ENCODE data around the gene TTF1.
A peak's percentile ranks its signal among the peaks of the same experiment; 100 is the strongest.

TTF1 gene

GRCh38 chr9:132406554-132407122, at the start of gene TTF1:
TTF1 (minus strand) TSS chr9:132406840; CDS start chr9:132402821, 4,019 bp downstream.
- peak; percentile 87 to 88 for DNase-seq (ENCODE audit: low read depth in 2 of 2)

GRCh38 chr9:132456241-132456640, 49.6 kb upstream of the TTF1 start:
- DNase-seq (ENCODE audit: low read depth in 2 of 2), result no peak

- peak in 1 of 2 donors; percentile 4 for DNase-seq (ENCODE audit: low read depth in 2 of 2)
These were observed 44.6 kb upstream of the TTF1 start for GRCh38 chr9:132451276-132451675.

- DNase-seq (ENCODE audit: low read depth in 2 of 2), result no peak
These were observed 41.3 kb upstream of the TTF1 start for GRCh38 chr9:132447902-132448301.

- DNase-seq (ENCODE audit: low read depth in 2 of 2), result no peak
These were observed 40.7 kb upstream of the TTF1 start for GRCh38 chr9:132447346-132447745.

- no peak for DNase-seq (ENCODE audit: low read depth in 2 of 2)
These were observed 40.2 kb upstream of the TTF1 start for GRCh38 chr9:132446887-132447286.

- DNase-seq (ENCODE audit: low read depth in 2 of 2), result no peak
These were observed 37.4 kb upstream of the TTF1 start for GRCh38 chr9:132443951-132444607.

GRCh38 chr9:132441404-132441803, 34.8 kb upstream of the TTF1 start:
- DNase-seq (ENCODE audit: low read depth in 2 of 2), result no peak

- DNase-seq (ENCODE audit: low read depth in 2 of 2), result no peak
These were observed 34.1 kb upstream of the TTF1 start for GRCh38 chr9:132440735-132441134.

- no peak for DNase-seq (ENCODE audit: low read depth in 2 of 2)
These were observed 32.5 kb upstream of the TTF1 start for GRCh38 chr9:132439153-132439552.

- DNase-seq (ENCODE audit: low read depth in 2 of 2), result no peak
These were observed 28.2 kb upstream of the TTF1 start for GRCh38 chr9:132434881-132435280.

- DNase-seq (ENCODE audit: low read depth in 2 of 2), result no peak
These were observed 24.4 kb upstream of the TTF1 start for GRCh38 chr9:132430998-132431397.

GRCh38 chr9:132426639-132427414, 20.2 kb upstream of the TTF1 start:
- DNase-seq (ENCODE audit: low read depth in 2 of 2), result no peak

- DNase-seq (ENCODE audit: low read depth in 2 of 2), result no peak
These were observed 19.0 kb upstream of the TTF1 start for GRCh38 chr9:132425675-132426062.

GRCh38 chr9:132424857-132425674, 18.4 kb upstream of the TTF1 start:
- DNase-seq (ENCODE audit: low read depth in 2 of 2), result no peak

GRCh38 chr9:132423503-132423902, 16.9 kb upstream of the TTF1 start:
- DNase-seq (ENCODE audit: low read depth in 2 of 2), result no peak

GRCh38 chr9:132422574-132422973, 15.9 kb upstream of the TTF1 start:
- DNase-seq (ENCODE audit: low read depth in 2 of 2), result no peak

GRCh38 chr9:132418726-132419363, 12.2 kb upstream of the TTF1 start:
- no peak for DNase-seq (ENCODE audit: low read depth in 2 of 2)

GRCh38 chr9:132415181-132415580, 8.5 kb upstream of the TTF1 start:
- DNase-seq (ENCODE audit: low read depth in 2 of 2), result no peak

GRCh38 chr9:132414731-132415130, 8.1 kb upstream of the TTF1 start:
- no peak for DNase-seq (ENCODE audit: low read depth in 2 of 2)

- DNase-seq (ENCODE audit: low read depth in 2 of 2), result no peak
These were observed 7.3 kb upstream of the TTF1 start for GRCh38 chr9:132413926-132414325.

GRCh38 chr9:132412089-132412488, 5.4 kb upstream of the TTF1 start:
- no peak for DNase-seq (ENCODE audit: low read depth in 2 of 2)

All from stimulated activated CD8-positive, alpha-beta memory T cell treated with anti-CD3 and anti-CD28 coated beads, Interleukin-2, amount 100 ng/mL, for 1 hour (primary cell).